ENCODE results near the gene C4orf50.

C4orf50 gene

GRCh38 chr4:5917672-5918071 is 100.6 kb downstream of the C4orf50 start:
- FAIRE-seq, result no peak

- no peak for FAIRE-seq
These were observed 102.0 kb downstream of the C4orf50 start for GRCh38 chr4:5916229-5916628.

GRCh38 chr4:5913454-5913853 is 104.8 kb downstream of the C4orf50 start:
- no peak for FAIRE-seq

- no peak for FAIRE-seq
These were observed 105.6 kb downstream of the C4orf50 start for GRCh38 chr4:5912614-5913019.

- no peak for FAIRE-seq
These were observed 109.3 kb downstream of the C4orf50 start for GRCh38 chr4:5908876-5909427.

GRCh38 chr4:5906191-5906590 is 112.0 kb downstream of the C4orf50 start:
- no peak for FAIRE-seq

- FAIRE-seq, result no peak
These were observed 112.5 kb downstream of the C4orf50 start for GRCh38 chr4:5905714-5906113.

- peak; percentile 99 for FAIRE-seq
These were observed 117.4 kb downstream of the C4orf50 start for GRCh38 chr4:5900844-5901243.

GRCh38 chr4:5899881-5900280 is 118.3 kb downstream of the C4orf50 start:
- no peak for FAIRE-seq

- FAIRE-seq, result no peak
These were observed 118.8 kb downstream of the C4orf50 start for GRCh38 chr4:5899396-5899795.

- no peak for FAIRE-seq
These were observed 120.6 kb downstream of the C4orf50 start for GRCh38 chr4:5897674-5898073.

GRCh38 chr4:5895287-5895686 is 122.9 kb downstream of the C4orf50 start:
- FAIRE-seq, result no peak

GRCh38 chr4:5894266-5894665 is 124.0 kb downstream of the C4orf50 start:
- no peak for FAIRE-seq

- FAIRE-seq, result no peak
These were observed 124.6 kb downstream of the C4orf50 start for GRCh38 chr4:5893591-5893990.

- FAIRE-seq, result no peak
These were observed 125.1 kb downstream of the C4orf50 start, which contains the start of gene CRMP1 for GRCh38 chr4:5893004-5893580. TSS of gene CRMP1 (minus strand) at chr4:5893086. CDS start at chr4:5892969, 117 bp downstream.

- no peak for FAIRE-seq
These were observed 125.8 kb downstream of the C4orf50 start for GRCh38 chr4:5892323-5893003.

GRCh38 chr4:5891563-5892322 is 126.5 kb downstream of the C4orf50 start:
- FAIRE-seq, result no peak

- FAIRE-seq, result no peak
These were observed 128.0 kb downstream of the C4orf50 start for GRCh38 chr4:5890063-5890727.

- FAIRE-seq, result no peak
These were observed 129.1 kb downstream of the C4orf50 start for GRCh38 chr4:5889002-5889696.

- FAIRE-seq, result no peak
These were observed 129.8 kb downstream of the C4orf50 start for GRCh38 chr4:5888222-5889001.

GRCh38 chr4:5887361-5888221 is 130.6 kb downstream of the C4orf50 start:
- FAIRE-seq, result no peak
